AG09309 (cell line): ENCODE measurements around the gene DPYD.

Source experiments
- DNase-seq: peaks from one replicate; pipeline ENCODE4 v3.0.0-alpha.2; 2010; ENCODE audit warnings: low read depth
- H3K4me3 ChIP-seq: 2 replicates; pipeline ENCODE4 v1.5.1; 2011; ENCODE audit warnings: mild to moderate bottlenecking, low read depth, low read length, moderate library complexity; ENCODE audit not compliant: control insufficient read depth
- TF ChIP-seq, protein P1 (sequence below): IDR thresholded peaks from 2 replicates; pipeline ENCODE4 v1.5.1; 2011; ENCODE audit warnings: mild to moderate bottlenecking, low read depth, low read length, inconsistent platforms; ENCODE audit not compliant: insufficient read depth, control insufficient read depth; ENCODE audit errors: missing control alignments

The DPYD gene

DNA sequence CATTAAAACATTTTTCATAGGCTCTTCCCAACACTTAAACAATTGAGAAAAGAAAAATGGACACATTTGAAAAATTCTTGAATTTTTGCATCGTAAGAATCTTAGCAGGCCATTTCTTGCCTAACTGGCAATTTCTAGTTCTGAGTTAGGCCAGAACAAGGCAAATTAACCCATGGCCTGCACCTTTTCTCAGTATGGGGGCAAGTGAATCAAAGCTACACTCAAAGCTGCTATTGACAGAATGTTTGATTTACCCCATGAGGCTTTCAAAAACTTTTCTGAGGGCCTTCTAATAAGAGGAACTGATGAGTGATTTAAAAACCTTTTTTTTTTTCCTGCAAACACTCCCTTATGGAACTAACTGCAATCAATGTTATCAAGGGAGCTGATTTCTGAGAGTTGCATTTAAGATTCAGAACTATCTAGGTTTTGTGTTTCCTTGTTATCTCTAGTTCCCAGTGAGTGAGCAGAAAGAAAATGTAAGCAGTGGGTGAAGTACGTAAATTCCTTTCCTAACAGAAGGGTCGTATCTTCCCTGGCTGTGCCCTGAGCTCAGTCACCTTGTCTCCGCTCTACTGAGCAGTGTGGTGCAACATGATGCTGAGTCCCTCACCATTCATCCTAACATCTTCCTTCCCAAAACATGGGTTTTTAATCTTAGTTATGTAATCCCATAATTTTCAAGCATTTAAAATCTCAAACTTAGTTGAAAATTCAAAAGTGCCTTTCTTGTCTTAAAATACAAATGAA, 353.7 kb downstream of the DPYD start:
- no peak overlapping the region for H3K4me3 ChIP-seq
- TF ChIP-seq, protein P1, sequence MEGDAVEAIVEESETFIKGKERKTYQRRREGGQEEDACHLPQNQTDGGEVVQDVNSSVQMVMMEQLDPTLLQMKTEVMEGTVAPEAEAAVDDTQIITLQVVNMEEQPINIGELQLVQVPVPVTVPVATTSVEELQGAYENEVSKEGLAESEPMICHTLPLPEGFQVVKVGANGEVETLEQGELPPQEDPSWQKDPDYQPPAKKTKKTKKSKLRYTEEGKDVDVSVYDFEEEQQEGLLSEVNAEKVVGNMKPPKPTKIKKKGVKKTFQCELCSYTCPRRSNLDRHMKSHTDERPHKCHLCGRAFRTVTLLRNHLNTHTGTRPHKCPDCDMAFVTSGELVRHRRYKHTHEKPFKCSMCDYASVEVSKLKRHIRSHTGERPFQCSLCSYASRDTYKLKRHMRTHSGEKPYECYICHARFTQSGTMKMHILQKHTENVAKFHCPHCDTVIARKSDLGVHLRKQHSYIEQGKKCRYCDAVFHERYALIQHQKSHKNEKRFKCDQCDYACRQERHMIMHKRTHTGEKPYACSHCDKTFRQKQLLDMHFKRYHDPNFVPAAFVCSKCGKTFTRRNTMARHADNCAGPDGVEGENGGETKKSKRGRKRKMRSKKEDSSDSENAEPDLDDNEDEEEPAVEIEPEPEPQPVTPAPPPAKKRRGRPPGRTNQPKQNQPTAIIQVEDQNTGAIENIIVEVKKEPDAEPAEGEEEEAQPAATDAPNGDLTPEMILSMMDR = no peak
- DNase-seq = no peak

DNA sequence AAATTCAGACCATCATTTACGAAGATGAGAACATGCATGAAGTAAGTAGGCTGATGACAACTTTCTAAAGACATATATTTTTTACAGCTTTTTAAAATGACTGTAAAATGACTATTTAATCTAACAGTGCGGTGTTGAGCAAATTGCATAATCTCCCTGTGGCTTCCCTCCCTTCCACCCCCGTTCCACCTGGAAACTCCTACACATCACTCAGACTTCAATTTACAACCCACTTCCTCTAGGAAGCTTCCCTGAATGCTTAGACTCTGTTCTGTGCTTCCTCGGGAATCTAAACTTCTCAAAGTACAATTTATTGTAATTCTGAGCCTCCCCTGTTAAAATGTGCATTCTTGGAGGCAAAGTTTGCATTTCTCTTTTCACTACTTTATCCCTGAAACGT, 354.9 kb downstream of the DPYD start:
- TF ChIP-seq, protein P1 = no peak
- DNase-seq = no peak

DNA sequence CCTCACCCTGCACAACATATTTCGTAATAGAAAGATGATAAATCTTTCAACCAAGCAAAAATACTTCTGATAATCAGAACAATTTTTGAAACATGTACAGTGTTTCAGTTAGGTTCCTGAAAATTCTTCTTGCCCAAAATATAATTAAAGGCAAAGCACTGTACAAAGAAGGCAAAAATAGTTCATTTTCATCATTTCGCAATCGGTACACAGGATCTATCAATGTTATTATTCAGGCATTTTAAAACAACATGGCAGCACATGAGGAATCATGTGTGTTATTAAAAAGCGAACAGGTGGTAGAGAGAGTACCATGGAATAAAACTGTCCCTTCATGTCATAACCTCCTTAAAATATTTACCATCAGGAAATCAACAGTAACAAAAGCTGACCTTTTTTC, 356.9 kb downstream of the DPYD start:
- TF ChIP-seq, protein P1 = no peak
- DNase-seq = no peak
- H3K4me3 ChIP-seq = no peak overlapping the region

More for the DNA sequence above, 354.9 kb downstream of the DPYD start:
- no peak overlapping the region for H3K4me3 ChIP-seq

DNA sequence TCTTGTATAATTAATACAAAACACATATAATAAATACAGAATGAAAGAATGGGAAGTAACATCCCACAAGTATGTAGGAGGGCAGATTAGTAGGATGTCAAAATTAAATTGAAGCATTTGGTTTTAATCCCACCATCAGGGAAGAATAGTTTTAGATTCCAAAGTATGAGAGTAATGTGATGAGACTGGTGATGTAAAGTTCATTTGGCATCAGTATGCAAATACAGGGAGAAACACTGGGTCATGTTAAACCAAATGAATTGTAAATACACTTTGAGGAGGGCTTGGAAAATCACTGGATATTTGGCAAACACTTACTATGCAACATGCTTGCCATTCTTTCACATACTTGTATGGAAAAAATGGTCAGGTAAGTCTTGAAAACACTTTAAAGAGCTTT, 358.8 kb downstream of the DPYD start:
- H3K4me3 ChIP-seq = no peak overlapping the region
- no peak for DNase-seq
- TF ChIP-seq, protein P1 = no peak

DNA sequence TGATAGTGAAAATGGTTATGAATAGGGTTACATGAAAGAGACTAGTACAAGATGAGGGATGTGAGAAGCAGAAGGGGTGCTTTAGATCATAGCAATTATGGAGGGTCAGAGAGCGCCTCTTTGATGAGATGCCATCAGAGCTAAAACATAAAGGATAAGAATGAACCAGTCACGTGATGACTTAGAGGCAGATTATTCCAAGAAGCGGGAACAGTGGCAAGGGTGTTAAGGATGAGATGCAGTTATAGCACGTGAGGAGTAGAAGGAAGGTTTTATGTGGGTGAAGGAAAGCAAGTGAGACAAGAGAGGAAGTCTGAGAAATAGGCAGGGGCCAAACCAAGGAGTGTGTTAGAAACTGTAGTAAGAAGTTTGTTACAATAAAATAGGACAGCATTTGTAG, 360.1 kb downstream of the DPYD start:
- no peak overlapping the region for H3K4me3 ChIP-seq
- DNase-seq = no peak
- TF ChIP-seq, protein P1 = no peak

DNA sequence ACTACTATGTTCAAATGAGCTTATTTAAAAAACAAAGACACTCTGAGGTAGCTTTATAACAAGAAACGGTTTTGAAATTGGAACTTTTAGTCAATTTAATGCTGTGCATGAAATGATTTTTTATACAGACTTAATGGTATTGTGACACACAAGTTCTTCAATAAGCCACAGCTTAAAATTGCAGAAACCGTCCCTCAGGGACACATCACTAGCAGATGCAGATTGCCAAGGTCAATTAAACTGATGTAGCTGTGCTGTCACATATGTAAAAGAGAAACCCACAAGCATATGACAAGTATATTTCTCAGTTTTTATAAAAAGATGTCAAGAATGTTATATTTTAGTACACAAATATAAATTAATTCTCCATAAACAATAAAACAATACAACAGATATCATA, 366.9 kb downstream of the DPYD start:
- DNase-seq = no peak
- no peak overlapping the region for H3K4me3 ChIP-seq
- TF ChIP-seq, protein P1 = no peak

DNA sequence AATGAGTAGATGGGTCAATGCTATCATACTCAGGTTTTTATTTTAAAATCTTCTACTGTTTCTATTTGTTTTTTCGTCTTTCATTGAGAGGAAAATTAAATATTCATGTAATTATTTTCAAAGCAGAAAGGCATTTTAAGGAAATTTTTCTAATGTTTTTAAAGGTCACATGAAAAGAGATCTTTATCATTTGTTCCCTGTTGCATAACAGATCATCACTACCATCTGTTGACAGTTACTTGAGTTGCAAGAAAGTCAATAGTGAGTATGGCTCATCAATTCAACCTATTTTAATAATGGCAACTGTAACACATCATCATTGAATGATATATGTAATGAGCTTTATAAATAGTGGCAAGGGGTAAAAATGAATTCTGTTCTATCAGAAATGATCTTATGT, 369.7 kb downstream of the DPYD start:
- TF ChIP-seq, protein P1 = no peak
- DNase-seq = no peak
- no peak overlapping the region for H3K4me3 ChIP-seq
